ENCODE results near the gene LAMTOR3. TPM values are rescaled to one million over a fixed set of nuclear protein-coding genes. Genes with fewer than 3 reads are reported as not detected.

Gene LAMTOR3
- total and polyA plus RNA-seq, 10 of the 15 experiments (the other 5 are each of a cell fraction or from before 2014, with no cell fraction given): 30.1 to 120 (median 65.5) TPM

GRCh38 chr4:99885687-99886086 is 8.5 kb downstream of the LAMTOR3 start:
- Histone ChIP-seq H3K9me3 (replicated peaks; ENCODE audit: control insufficient read depth, insufficient read depth, low read length) (no peaks in the 10 kb centered on the region), H3K79me2 (ENCODE audit: control insufficient read depth, insufficient read depth, low read length) (peaks cover 7% of the 10 kb centered on the region; the same call in 1 of the 2 replicates), H3K9ac (ENCODE audit: control insufficient read depth, insufficient read depth, low read length) (no peak overlapping the region), H3K27me3 (replicated peaks in 1 of 2; ENCODE audit: control insufficient read depth in 2 of 2, insufficient read depth in 2 of 2, low read length in 1 of 2) (no peaks in the 10 kb centered on the region), H3K4me2 (ENCODE audit: control insufficient read depth, insufficient read depth) (no peak overlapping the region), H2AFZ (ENCODE audit: control insufficient read depth, low read depth, low read length) (no peak overlapping the region), H3K4me3 (no peak overlapping the region), H3K27ac (ENCODE audit: control insufficient read depth, insufficient read depth) (no peak overlapping the region), H3K4me1 (ENCODE audit: control insufficient read depth, insufficient read depth, low read length) (no peaks in the 10 kb centered on the region), H4K20me1 (ENCODE audit: control insufficient read depth, insufficient read depth) (no peaks in the 10 kb centered on the region), H3K36me3 (ENCODE audit: control insufficient read depth in 2 of 2, insufficient read depth in 2 of 2, low read length in 1 of 2) (peaks cover 0 to 9% of the 10 kb centered on the region in 2 experiments; a peak in 3 of 4 replicates)
- DNase-seq (ENCODE audit: low read depth, low spot score): no peak
- FAIRE-seq: no peak
- CTCF ChIA-PET: interaction anchor here (0.6 to 3.1 kb wide), 17 partner anchors 9 to 782 kb away, joined by 3 to 167 read pairs (median 6); partner anchors contain the start of genes DAPP1, DNAJB14, LAMTOR3 and TRMT10A
- POLR2A ChIA-PET: interaction anchor here (0.7 to 1.1 kb wide), 2 partner anchors 19 to 50 kb away, joined by 3 read pairs; no protein-coding TSS in a partner anchor
- RAD21 ChIA-PET (ENCODE audit: unreplicated experiment): interaction anchor here (1.0 to 3.9 kb wide), 6 partner anchors 58 to 76 kb away, joined by 5 to 98 read pairs (median 7); partner anchors contain the start of gene DAPP1
- ATAC-seq: no peak
- in situ Hi-C loops (cut with MboI): no loop called here
- intact Hi-C loops (cut with micrococcal nuclease; ENCODE audit: unreplicated experiment): loop anchor here (1.0 to 10.0 kb wide), 4 partner anchors 74 to 322 kb away; no protein-coding TSS in a partner anchor
- SMC1A ChIA-PET (ENCODE audit: uncharacterized antibody, unreplicated experiment): interaction anchor here (1.0 to 4.4 kb wide), 13 partner anchors 26 to 322 kb away, joined by 3 to 75 read pairs (median 4); partner anchors contain the start of genes DAPP1 and TRMT10A
- no TSS peak for BruUV-seq (replicated peaks)
- no peak for TF ChIP-seq TCF12 (IDR thresholded peaks at IDR 0.05; ENCODE audit: low read depth, low read length)
- no peak for TF ChIP-seq RELB (IDR thresholded peaks at IDR 0.05; ENCODE audit: low read depth)
- no peak for TF ChIP-seq FOXK2 (IDR thresholded peaks at IDR 0.05)
- no peak for TF ChIP-seq PRDM15 (CRISPR knock-in tag; IDR thresholded peaks at IDR 0.05)
- TF ChIP-seq KLF5 (IDR thresholded peaks at IDR 0.05; ENCODE audit: partially characterized antibody): no peak

Data from GM12878 (cell line).